B cell (primary cell): Measurements from ENCODE around the gene TRIM9. TPM values are rescaled to one million over a fixed set of nuclear protein-coding genes. Genes with fewer than 3 reads are reported as not detected.

ENCODE experiments used
- ATAC-seq: fragments of 200-7000 bp; cut with Tn5 transposase; one replicate; pipeline ENCODE4 v1.10.0; 2021; ENCODE audit warnings: low read depth, mild to moderate bottlenecking, moderate number of reproducible peaks, moderate library complexity
- CTCF ChIA-PET: fragments of 350-600 bp; sonication (Branson Sonifier 250); formaldehyde crosslinking; loops from one replicate; lab custom pipeline; 2021; ENCODE audit warnings: antibody characterized with exemption, inconsistent platforms; lab: Charles Lee
- POLR2A ChIA-PET: fragments of 350-600 bp; sonication (Branson Sonifier 250); formaldehyde crosslinking; loops from one replicate; lab custom pipeline; 2021; ENCODE audit warnings: antibody characterized with exemption; lab: Charles Lee
- DNase-seq: peaks from one replicate; pipeline ENCODE4 v3.0.0; 2013
- H2AFZ ChIP-seq: 2 replicates; pipeline ENCODE4 v1.6.1; 2012; ENCODE audit warnings: mild to moderate bottlenecking, low read depth, low read length; ENCODE audit not compliant: insufficient read depth, poor library complexity, severe bottlenecking
- H3K27ac ChIP-seq, 2 donors: 1 replicate in 1 of 2; 2 replicates in 1 of 2; pipeline ENCODE4 v1.5.1; 2012 to 2013; ENCODE audit warnings: low read length in 2 of 2, mild to moderate bottlenecking in 2 of 2, moderate library complexity in 1 of 2
- H3K27me3 ChIP-seq, 4 experiments: fragments of 200-600 bp in 1 of 4; sonication (generic) in 1 of 4; replicated peaks in 1 of 4; 1 replicate in 2 of 4; 2 replicates in 2 of 4; pipeline versions ENCODE4 v1.6.1 to v1.7.0; 2013 to 2016; ENCODE audit warnings: low read length in 3 of 4, mild to moderate bottlenecking in 2 of 4, mixed read lengths in 1 of 4, moderate library complexity in 1 of 4; ENCODE audit not compliant: insufficient read depth in 4 of 4, control insufficient read depth in 3 of 4; ENCODE audit errors: control extremely low read depth in 1 of 4
- H3K36me3 ChIP-seq, 2 experiments: replicated peaks in 1 of 2; 1 replicate in 1 of 2; 2 replicates in 1 of 2; pipeline versions ENCODE4 v1.6.1 to v1.7.1; 2013; ENCODE audit warnings: low read length in 1 of 2; ENCODE audit not compliant: insufficient read depth in 2 of 2, control insufficient read depth in 1 of 2; ENCODE audit errors: control extremely low read depth in 1 of 2, extremely low read depth in 1 of 2
- H3K4me1 ChIP-seq, 2 donors: fragments of 200-600 bp in 1 of 2; sonication (generic) in 1 of 2; 1 replicate in 1 of 2; 2 replicates in 1 of 2; pipeline versions ENCODE4 v1.5.1 to v1.6.1; 2013 to 2017; ENCODE audit warnings: low read length in 2 of 2; ENCODE audit not compliant: control insufficient read depth in 2 of 2, insufficient read depth in 2 of 2
- H3K4me2 ChIP-seq: replicated peaks from 2 replicates; pipeline ENCODE3; 2012; ENCODE audit warnings: mild to moderate bottlenecking, low read depth, low read length; ENCODE audit not compliant: poor library complexity, severe bottlenecking
- H3K4me3 ChIP-seq, 5 experiments: fragments of 200-600 bp in 1 of 5; sonication (generic) in 1 of 5; 1 replicate in 3 of 5; 2 replicates in 2 of 5; pipeline versions ENCODE4 v1.5.1 to v1.7.0; 2011 to 2016; ENCODE audit warnings: low read length in 4 of 5, mild to moderate bottlenecking in 4 of 5, low read depth in 2 of 5, control low read depth in 1 of 5, moderate library complexity in 1 of 5; ENCODE audit not compliant: insufficient read depth in 1 of 5; ENCODE audit errors: control extremely low read depth in 1 of 5, extremely low read depth in 1 of 5
- H3K79me2 ChIP-seq: fragments of 200-600 bp; sonication (generic); one replicate; pipeline ENCODE4 v1.6.0; 2016; ENCODE audit warnings: low read length; ENCODE audit not compliant: control insufficient read depth, insufficient read depth
- H3K9ac ChIP-seq: fragments of 200-600 bp; sonication (generic); 2 replicates; pipeline ENCODE4 v1.6.1; 2017; ENCODE audit warnings: mild to moderate bottlenecking, low read length, moderate library complexity
- H3K9me3 ChIP-seq, 3 donors: one replicate each; pipeline versions ENCODE4 v1.6.1 to v1.7.1; 2013; ENCODE audit warnings: low read length in 2 of 3; ENCODE audit not compliant: control insufficient read depth in 2 of 3, insufficient read depth in 1 of 3; ENCODE audit errors: control extremely low read depth in 1 of 3
- H4K20me1 ChIP-seq: 2 replicates; pipeline ENCODE4 v1.6.0; 2012; ENCODE audit warnings: mild to moderate bottlenecking, low read length; ENCODE audit not compliant: insufficient read depth, control insufficient read depth, poor library complexity, severe bottlenecking
- H3K27ac Mint-ChIP-seq: one replicate; pipeline ENCODE4 v1.8.0; 2021; ENCODE audit warnings: mixed read lengths
- H3K27me3 Mint-ChIP-seq: one replicate; pipeline ENCODE4 v1.8.0; 2021; ENCODE audit warnings: mixed read lengths
- H3K4me1 Mint-ChIP-seq: one replicate; pipeline ENCODE4 v1.8.0; 2021; ENCODE audit warnings: mixed read lengths
- H3K4me3 Mint-ChIP-seq: one replicate; pipeline ENCODE4 v1.8.0; 2021; ENCODE audit warnings: mixed read lengths
- H3K9me3 Mint-ChIP-seq: one replicate; pipeline ENCODE4 v1.8.0; 2022; ENCODE audit warnings: mixed read lengths; ENCODE audit not compliant: insufficient read depth
- EZH2 ChIP-seq: IDR thresholded peaks from 2 replicates; pipeline ENCODE4 v1.6.1; 2012; ENCODE audit warnings: borderline replicate concordance, low read depth, mild to moderate bottlenecking, moderate library complexity, low read length; ENCODE audit not compliant: insufficient read depth, poor library complexity, severe bottlenecking
- WGBS: methylation state at CpG from one replicate; pipeline ENCODE4 v1.1.5; 2013; ENCODE audit warnings: missing lambda C conversion rate; ENCODE audit not compliant: insufficient coverage; 5-methylcytosine and 5-hydroxymethylcytosine counted together
- intact Hi-C: fragments of 100-400 bp; cut with micrococcal nuclease; formaldehyde crosslinking; loops from one replicate; pipeline ENCODE4 v1.10.0; 2022
- polyA plus RNA-seq: library from polyadenylated mRNA; depleted of rRNA; stranded (reverse); fragments of >200 nt; gene quantifications from 2 replicates; pipeline ENCODE4 v1.2.3, GENCODE V29; 2012
- total RNA-seq, 2 donors: library from RNA; stranded (reverse); fragments of 120-200 nt in 1 of 2; gene quantifications; 1 replicate in 1 of 2; 2 replicates in 1 of 2; pipeline versions ENCODE4 v1.2.3 to v1.2.4, GENCODE V29; 2013 to 2022
- TF ChIP-seq, protein P1 (sequence below): fragments of 200-600 bp; IDR thresholded peaks from one replicate; pipeline ENCODE4 v1.8.0; 2022; ENCODE audit warnings: antibody characterized with exemption, mild to moderate bottlenecking

The TRIM9 gene
- total and polyA plus RNA-seq, 2 donors (not counting 1 experiment from before 2014, with no cell fraction given), result 0.24 to 0.32 TPM

DNA sequence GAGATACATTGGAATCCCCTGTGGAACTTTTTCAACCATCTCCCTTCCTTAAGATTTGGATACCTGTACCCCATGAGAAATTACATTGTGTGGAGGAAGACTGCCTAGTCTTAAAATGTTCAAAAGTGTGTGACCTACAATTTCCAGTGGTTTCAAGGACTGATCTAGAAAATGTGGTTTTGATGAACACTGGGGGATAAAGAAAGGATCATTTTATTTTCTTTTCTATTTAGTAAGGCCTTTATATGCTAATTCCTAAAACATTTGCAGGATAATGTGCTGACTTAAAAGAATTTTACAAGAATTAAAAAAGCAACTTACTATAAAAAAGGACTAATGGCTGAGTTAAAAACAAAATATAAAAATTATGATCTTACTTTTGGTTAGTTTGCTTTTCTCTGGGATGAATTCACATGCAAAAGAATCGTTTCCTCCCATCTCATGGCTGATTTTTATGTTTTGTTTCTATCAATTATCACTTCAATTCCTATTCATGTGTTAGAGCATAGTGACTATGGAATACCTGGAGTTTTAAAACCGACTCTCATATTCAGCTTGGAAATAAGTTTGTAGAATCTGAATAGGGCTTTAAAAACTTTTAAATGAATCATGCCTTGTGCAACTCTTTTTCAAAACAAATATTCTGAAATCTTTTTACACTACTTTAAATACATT lies 110.7 kb downstream of the TRIM9 start:
- CTCF ChIA-PET, result no interaction called here
- TF ChIP-seq EZH2, result no peak
- peaks cover 0 to 3% (median 0%) of the 10 kb centered on the region in 4 experiments for H3K27me3 ChIP-seq
- intact Hi-C loops, result no loop called here
- no peak overlapping the region for H3K27ac ChIP-seq
- H4K20me1 ChIP-seq, result no peaks in the 10 kb centered on the region
- no peak overlapping the region for H3K4me2 ChIP-seq
- H3K4me3 ChIP-seq, result no peak overlapping the region
- H3K36me3 ChIP-seq, result no peaks in the 10 kb centered on the region
- Mint-ChIP-seq H3K27ac (no peak overlapping the region), H3K27me3 (peaks cover 11% of the 10 kb centered on the region), H3K9me3 (no peaks in the 10 kb centered on the region), H3K4me3 (no peak overlapping the region), H3K4me1 (peaks cover 3% of the 10 kb centered on the region)
- peaks cover 0 to under 1% of the 10 kb centered on the region in 2 donors for H3K4me1 ChIP-seq
- no peak overlapping the region for H2AFZ ChIP-seq
- DNase-seq (no peak), ATAC-seq (no peak)
- H3K79me2 ChIP-seq, result no peaks in the 10 kb centered on the region
- H3K9ac ChIP-seq, result no peak overlapping the region
- POLR2A ChIA-PET, result no interaction called here
- WGBS, result no CpG with 5 or more reads among the region's 2 CpGs
- no peaks in the 10 kb centered on the region for H3K9me3 ChIP-seq

DNA sequence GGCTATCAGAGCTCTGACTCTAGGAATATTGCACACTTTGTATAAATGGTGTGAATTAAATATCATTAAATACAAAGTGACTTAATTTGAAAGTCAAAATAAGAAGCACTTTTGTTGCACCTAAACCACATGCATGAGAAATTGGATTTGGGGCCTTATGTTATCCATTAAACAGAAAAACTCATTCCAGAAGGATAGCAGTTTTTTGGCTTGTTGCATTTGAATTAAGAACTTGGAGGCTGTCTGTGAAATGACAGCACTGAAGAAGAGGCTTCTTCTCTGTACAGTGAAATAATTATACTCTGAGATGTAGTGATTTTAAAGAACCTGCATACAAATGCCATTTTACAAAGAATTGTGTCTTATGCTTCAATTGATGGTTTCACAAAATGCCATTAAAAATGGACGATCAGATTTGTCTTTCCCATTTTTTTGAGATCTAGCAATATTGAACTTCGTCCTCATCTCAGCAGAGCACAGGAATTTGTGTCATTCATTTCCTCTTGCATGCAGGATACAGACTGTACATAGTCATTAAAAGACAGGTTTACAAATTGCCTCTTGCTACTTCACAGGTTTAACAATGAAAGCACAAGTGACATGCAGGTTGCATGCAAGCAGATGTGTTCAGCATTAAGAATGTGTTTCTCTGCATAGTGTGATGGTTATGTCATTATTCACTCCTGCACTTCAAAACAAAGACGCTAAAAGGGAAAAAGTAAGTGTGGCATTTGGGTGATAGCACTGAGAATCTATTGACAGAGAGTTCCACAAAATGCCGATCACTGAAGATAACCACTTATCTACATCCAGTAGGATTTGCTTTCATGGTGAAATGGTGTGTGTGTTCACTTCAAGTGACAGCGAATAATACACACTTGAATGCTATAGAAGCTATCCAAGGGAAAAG lies 114.7 kb downstream of the TRIM9 start:
- H3K9me3 ChIP-seq, result no peaks in the 10 kb centered on the region
- H3K27ac ChIP-seq, result no peak overlapping the region
- intact Hi-C loops, result no loop called here
- H3K4me3 ChIP-seq, result no peak overlapping the region
- no peaks in the 10 kb centered on the region for H4K20me1 ChIP-seq
- TF ChIP-seq EZH2, result no peak
- TF ChIP-seq, protein P1, sequence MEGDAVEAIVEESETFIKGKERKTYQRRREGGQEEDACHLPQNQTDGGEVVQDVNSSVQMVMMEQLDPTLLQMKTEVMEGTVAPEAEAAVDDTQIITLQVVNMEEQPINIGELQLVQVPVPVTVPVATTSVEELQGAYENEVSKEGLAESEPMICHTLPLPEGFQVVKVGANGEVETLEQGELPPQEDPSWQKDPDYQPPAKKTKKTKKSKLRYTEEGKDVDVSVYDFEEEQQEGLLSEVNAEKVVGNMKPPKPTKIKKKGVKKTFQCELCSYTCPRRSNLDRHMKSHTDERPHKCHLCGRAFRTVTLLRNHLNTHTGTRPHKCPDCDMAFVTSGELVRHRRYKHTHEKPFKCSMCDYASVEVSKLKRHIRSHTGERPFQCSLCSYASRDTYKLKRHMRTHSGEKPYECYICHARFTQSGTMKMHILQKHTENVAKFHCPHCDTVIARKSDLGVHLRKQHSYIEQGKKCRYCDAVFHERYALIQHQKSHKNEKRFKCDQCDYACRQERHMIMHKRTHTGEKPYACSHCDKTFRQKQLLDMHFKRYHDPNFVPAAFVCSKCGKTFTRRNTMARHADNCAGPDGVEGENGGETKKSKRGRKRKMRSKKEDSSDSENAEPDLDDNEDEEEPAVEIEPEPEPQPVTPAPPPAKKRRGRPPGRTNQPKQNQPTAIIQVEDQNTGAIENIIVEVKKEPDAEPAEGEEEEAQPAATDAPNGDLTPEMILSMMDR, result no peak
- Mint-ChIP-seq H3K27me3 (peaks cover 7% of the 10 kb centered on the region), H3K4me1 (peaks cover 20% of the 10 kb centered on the region), H3K27ac (no peak overlapping the region), H3K4me3 (no peak overlapping the region), H3K9me3 (no peaks in the 10 kb centered on the region)
- 100% methylated on average over 2 of the region's 5 CpGs for WGBS
- no peaks in the 10 kb centered on the region for H3K79me2 ChIP-seq
- H3K4me1 ChIP-seq, result peaks cover 14 to 16% of the 10 kb centered on the region in 2 donors
- H3K9ac ChIP-seq, result no peak overlapping the region
- no peak for DNase-seq
- no peaks in the 10 kb centered on the region for H3K36me3 ChIP-seq
- ChIA-PET POLR2A (no interaction called here), CTCF (no interaction called here)
- H2AFZ ChIP-seq, result no peak overlapping the region
- H3K27me3 ChIP-seq, result peaks cover 0 to 3% (median 0%) of the 10 kb centered on the region in 4 experiments
- no peak for ATAC-seq
- no peak overlapping the region for H3K4me2 ChIP-seq
